ENCODE data around the gene ZNF417. TPM values are rescaled to one million over a fixed set of nuclear protein-coding genes. Genes with fewer than 3 reads are reported as not detected.

ZNF417 gene
- total and polyA plus RNA-seq, 9 donors, result 7.7 to 16.4 (median 11.9) TPM

Other genes with a start within 250 kb of the ZNF417 start
- gene ZSCAN4, start 247.7 kb downstream of the ZNF417 start, total RNA-seq, result not detected
- gene ZSCAN4, start 247.7 kb downstream of the ZNF417 start, polyA plus RNA-seq (ENCODE audit: insufficient read depth in 1 of 8, insufficient read length in 8 of 8, low replicate concordance in 1 of 8), result not detected
- 9.0 TPM for gene ZNF551, start 234.6 kb downstream of the ZNF417 start, total RNA-seq
- 1 to 10 TPM; 4.7 to 8.0 (median 5.5) TPM for gene ZNF551, start 234.6 kb downstream of the ZNF417 start, polyA plus RNA-seq (ENCODE audit: insufficient read depth in 1 of 8, insufficient read length in 8 of 8, low replicate concordance in 1 of 8)
- 7.6 TPM for gene ZNF154, start 207.4 kb downstream of the ZNF417 start, total RNA-seq
- gene ZNF154, start 207.4 kb downstream of the ZNF417 start, polyA plus RNA-seq (ENCODE audit: insufficient read depth in 1 of 8, insufficient read length in 8 of 8, low replicate concordance in 1 of 8), result 10 to 100 TPM in 4 of 8 donors, 1 to 10 TPM in 4; 8.7 to 14.2 (median 10.0) TPM
- gene ZNF671, start 189.0 kb downstream of the ZNF417 start, total RNA-seq, result 9.4 TPM
- 10 to 100 TPM in 1 of 8 donors, 1 to 10 TPM in 7; 5.9 to 11.2 (median 7.1) TPM for gene ZNF671, start 189.0 kb downstream of the ZNF417 start, polyA plus RNA-seq (ENCODE audit: insufficient read depth in 1 of 8, insufficient read length in 8 of 8, low replicate concordance in 1 of 8)
- 18.5 TPM for gene ZNF776, start 169.8 kb downstream of the ZNF417 start, total RNA-seq
- gene ZNF776, start 169.8 kb downstream of the ZNF417 start, polyA plus RNA-seq (ENCODE audit: insufficient read depth in 1 of 8, insufficient read length in 8 of 8, low replicate concordance in 1 of 8), result 10 to 100 TPM; 12.3 to 15.6 (median 13.2) TPM
- 20.7 TPM for gene ZNF586, start 146.9 kb downstream of the ZNF417 start, total RNA-seq
- 10 to 100 TPM in 7 of 8 donors, 1 to 10 TPM in 1; 9.2 to 13.4 (median 11.0) TPM for gene ZNF586, start 146.9 kb downstream of the ZNF417 start, polyA plus RNA-seq (ENCODE audit: insufficient read depth in 1 of 8, insufficient read length in 8 of 8, low replicate concordance in 1 of 8)
- gene ZNF552, start 101.7 kb downstream of the ZNF417 start, total RNA-seq, result 5.5 TPM
- 1 to 10 TPM; 2.8 to 9.3 (median 4.2) TPM for gene ZNF552, start 101.7 kb downstream of the ZNF417 start, polyA plus RNA-seq (ENCODE audit: insufficient read depth in 1 of 8, insufficient read length in 8 of 8, low replicate concordance in 1 of 8)
- 10.5 TPM for gene ZNF587B, start 86.3 kb downstream of the ZNF417 start, total RNA-seq
- gene ZNF587B, start 86.3 kb downstream of the ZNF417 start, polyA plus RNA-seq (ENCODE audit: insufficient read depth in 1 of 8, insufficient read length in 8 of 8, low replicate concordance in 1 of 8), result 1 to 10 TPM; 3.3 to 6.9 (median 4.3) TPM
- 19.3 TPM for gene ZNF587, start 66.7 kb downstream of the ZNF417 start, total RNA-seq
- gene ZNF587, start 66.7 kb downstream of the ZNF417 start, polyA plus RNA-seq (ENCODE audit: insufficient read depth in 1 of 8, insufficient read length in 8 of 8, low replicate concordance in 1 of 8), result 10 to 100 TPM in 7 of 8 donors, 1 to 10 TPM in 1; 7.5 to 20.6 (median 12.6) TPM
- gene ZNF814, start 27.6 kb downstream of the ZNF417 start, total RNA-seq, result 10.8 TPM
- gene ZNF814, start 27.6 kb downstream of the ZNF417 start, polyA plus RNA-seq (ENCODE audit: insufficient read depth in 1 of 8, insufficient read length in 8 of 8, low replicate concordance in 1 of 8), result 10 to 100 TPM; 15.7 to 29.7 (median 22.0) TPM
- gene ZNF418, start 18.8 kb upstream of the ZNF417 start, total RNA-seq, result 14.1 TPM
- 10 to 100 TPM in 1 of 8 donors, 1 to 10 TPM in 7; 6.7 to 15.6 (median 8.3) TPM for gene ZNF418, start 18.8 kb upstream of the ZNF417 start, polyA plus RNA-seq (ENCODE audit: insufficient read depth in 1 of 8, insufficient read length in 8 of 8, low replicate concordance in 1 of 8)
- 6.7 TPM for gene ZNF256, start 31.1 kb upstream of the ZNF417 start, total RNA-seq
- gene ZNF256, start 31.1 kb upstream of the ZNF417 start, polyA plus RNA-seq (ENCODE audit: insufficient read depth in 1 of 8, insufficient read length in 8 of 8, low replicate concordance in 1 of 8), result 1 to 10 TPM; 5.0 to 6.0 (median 5.5) TPM
- 0.89 TPM for gene C19orf18, start 57.9 kb upstream of the ZNF417 start, total RNA-seq
- gene C19orf18, start 57.9 kb upstream of the ZNF417 start, polyA plus RNA-seq (ENCODE audit: insufficient read depth in 1 of 8, insufficient read length in 8 of 8, low replicate concordance in 1 of 8), result 1 to 10 TPM in 4 of 8 donors, under 1 TPM in 4; 0.31 to 2.4 (median 1.00) TPM
- gene ZNF606, start 86.2 kb upstream of the ZNF417 start, total RNA-seq, result 20.5 TPM
- 10 to 100 TPM; 10.5 to 13.5 (median 11.6) TPM for gene ZNF606, start 86.2 kb upstream of the ZNF417 start, polyA plus RNA-seq (ENCODE audit: insufficient read depth in 1 of 8, insufficient read length in 8 of 8, low replicate concordance in 1 of 8)
- 0.35 TPM for gene ZSCAN1, start 117.4 kb upstream of the ZNF417 start, total RNA-seq
- gene ZSCAN1, start 117.4 kb upstream of the ZNF417 start, polyA plus RNA-seq (ENCODE audit: insufficient read depth in 1 of 8, insufficient read length in 8 of 8, low replicate concordance in 1 of 8), result 1 to 10 TPM in 6 of 8 donors, under 1 TPM in 2; 0.55 to 1.8 (median 1.1) TPM
- 11.7 TPM for gene ZNF135, start 142.7 kb upstream of the ZNF417 start, total RNA-seq
- 10 to 100 TPM; 11.1 to 16.8 (median 12.4) TPM for gene ZNF135, start 142.7 kb upstream of the ZNF417 start, polyA plus RNA-seq (ENCODE audit: insufficient read depth in 1 of 8, insufficient read length in 8 of 8, low replicate concordance in 1 of 8)
- 68.8 TPM for gene ZSCAN18, start 181.6 kb upstream of the ZNF417 start, total RNA-seq
- gene ZSCAN18, start 181.6 kb upstream of the ZNF417 start, polyA plus RNA-seq (ENCODE audit: insufficient read depth in 1 of 8, insufficient read length in 8 of 8, low replicate concordance in 1 of 8), result 10 to 100 TPM; 55.6 to 83.4 (median 64.2) TPM
- 19.0 TPM for gene ZNF329, start 234.2 kb upstream of the ZNF417 start, total RNA-seq
- 10 to 100 TPM in 7 of 8 donors, 1 to 10 TPM in 1; 9.8 to 13.6 (median 12.4) TPM for gene ZNF329, start 234.2 kb upstream of the ZNF417 start, polyA plus RNA-seq (ENCODE audit: insufficient read depth in 1 of 8, insufficient read length in 8 of 8, low replicate concordance in 1 of 8)

Measured in muscle of leg (tissue), 9 donors.